ENCODE measurements around the gene HNRNPL. TPM values are rescaled to one million over a fixed set of nuclear protein-coding genes. Genes with fewer than 3 reads are reported as not detected.

HNRNPL gene
- total and polyA plus RNA-seq, 9 of the 15 experiments (the other 6 are each of a cell fraction or from before 2014, with no cell fraction given), result 39.5 to 610 (median 299) TPM

DNA sequence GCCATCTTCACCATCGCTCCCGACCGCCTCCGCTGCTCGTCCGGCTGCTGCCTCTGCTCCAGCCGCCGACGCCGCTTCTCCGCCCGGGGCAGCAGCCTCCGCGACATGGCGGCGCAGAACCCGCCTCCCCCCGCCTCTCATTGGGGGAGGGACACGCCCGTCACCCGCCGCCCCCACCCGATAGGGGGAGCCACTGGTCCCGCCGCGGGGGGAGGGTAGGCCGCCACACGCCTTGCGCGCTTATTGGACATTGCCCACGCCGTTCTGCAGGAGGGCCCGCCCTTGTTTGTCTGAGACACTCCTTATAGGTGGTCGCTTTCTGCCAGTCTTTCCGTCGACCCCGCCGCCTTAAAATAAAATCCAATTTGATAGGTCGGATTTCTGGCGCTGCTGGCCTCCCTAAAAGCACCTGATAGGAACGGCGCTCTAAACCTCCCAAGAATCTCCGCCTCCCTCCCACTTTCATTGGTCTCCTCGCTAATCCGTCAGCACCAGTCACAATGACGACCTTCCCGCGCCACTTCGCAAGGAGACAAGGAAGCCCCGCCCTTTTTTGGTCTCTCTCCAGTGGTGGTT lies at the start of gene HNRNPL (continued):
- TF ChIP-seq ZNF133 (CRISPR knock-in tag; IDR thresholded peaks at IDR 0.05) (no peak), SNIP1 (IDR thresholded peaks at IDR 0.05; ENCODE audit: low read depth) (no peak), ILF3 (IDR thresholded peaks at IDR 0.05; ENCODE audit: borderline replicate concordance) (no peak), STAT5B (CRISPR knock-in tag; IDR thresholded peaks at IDR 0.05) (no peak), ZNF449 (CRISPR knock-in tag; IDR thresholded peaks at IDR 0.05) (no peak), SRSF3 (IDR thresholded peaks at IDR 0.05; ENCODE audit: insufficient read depth, low read length) (no peak), SUPT5H (IDR thresholded peaks at IDR 0.05) (peak; percentile 81), POLR2A (conservative IDR thresholded peaks at IDR 0.05) (peak; percentile 84), AFF1 (IDR thresholded peaks at IDR 0.05; ENCODE audit: low read depth in 1 of 2, partially characterized antibody in 2 of 2) (no peak), DMBX1 (CRISPR knock-in tag; IDR thresholded peaks at IDR 0.05; ENCODE audit: borderline replicate concordance) (no peak), GTF2A2 (tag; IDR thresholded peaks at IDR 0.05) (0 out of 2 replicates have a peak, but pooled peaks have one; percentile 28), ZNF609 (CRISPR knock-in tag; IDR thresholded peaks at IDR 0.05; ENCODE audit: borderline replicate concordance) (0 out of 2 replicates have a peak, but pooled peaks have one; percentile 30), ZFP30 (CRISPR knock-in tag; IDR thresholded peaks at IDR 0.05; ENCODE audit: borderline replicate concordance) (no peak), NR3C1 (CRISPR knock-in tag; IDR thresholded peaks at IDR 0.05) (no peak; the same call in 1 of the 2 replicates), NFE2L1 (tag; IDR thresholded peaks at IDR 0.05; ENCODE audit: borderline replicate concordance, low read depth) (no peak), DPF2 (IDR thresholded peaks at IDR 0.05) (no peak), HNRNPL (IDR thresholded peaks at IDR 0.05; ENCODE audit: low read depth, low read length) (no peak; the same call in 1 of the 2 replicates), DDX20 (tag; IDR thresholded peaks at IDR 0.05; ENCODE audit: low read depth) (no peak), ZFX (CRISPR knock-in tag; IDR thresholded peaks at IDR 0.05) (no peak; the same call in 1 of the 2 replicates)
